NCI-H2196 (cell line): Measurements from ENCODE around the gene NFKBIA.
"Not testable (repeated sequence)": the region's sequence is repeated elsewhere in the genome, so short reads cannot be mapped to it uniquely, and the experiment has no call there.

Experiments used
- DNase-seq: peaks from one replicate; lab custom pipeline; 2025; ENCODE audit not compliant: unreplicated experiment; lab: John Stamatoyannopoulos, UW

Gene NFKBIA

DNA sequence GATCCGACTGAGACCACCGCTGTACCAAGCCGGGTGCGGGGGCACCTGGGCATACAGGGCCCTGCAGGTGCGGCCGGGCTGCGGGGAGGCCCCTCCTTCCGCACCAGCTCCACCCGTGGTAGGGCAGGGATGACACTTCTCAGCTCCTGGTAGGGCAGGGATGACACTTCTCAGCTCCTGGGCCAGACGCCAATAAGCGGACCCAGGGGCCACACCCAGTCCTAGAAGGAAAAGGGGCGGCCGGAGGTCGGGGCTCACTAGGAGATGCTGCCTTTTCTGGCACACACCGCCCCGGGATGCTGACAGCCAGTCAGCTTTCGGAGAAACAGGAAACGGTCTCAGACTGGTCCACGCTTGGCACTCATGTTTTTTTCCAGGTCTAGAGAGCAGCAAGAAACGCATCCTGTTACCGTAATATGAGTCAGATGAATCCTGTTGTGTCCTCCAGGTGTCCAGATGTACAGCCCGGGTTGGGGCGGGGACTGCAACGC lies 34.8 kb downstream of the NFKBIA start:
- peak; percentile 85 for DNase-seq

DNA sequence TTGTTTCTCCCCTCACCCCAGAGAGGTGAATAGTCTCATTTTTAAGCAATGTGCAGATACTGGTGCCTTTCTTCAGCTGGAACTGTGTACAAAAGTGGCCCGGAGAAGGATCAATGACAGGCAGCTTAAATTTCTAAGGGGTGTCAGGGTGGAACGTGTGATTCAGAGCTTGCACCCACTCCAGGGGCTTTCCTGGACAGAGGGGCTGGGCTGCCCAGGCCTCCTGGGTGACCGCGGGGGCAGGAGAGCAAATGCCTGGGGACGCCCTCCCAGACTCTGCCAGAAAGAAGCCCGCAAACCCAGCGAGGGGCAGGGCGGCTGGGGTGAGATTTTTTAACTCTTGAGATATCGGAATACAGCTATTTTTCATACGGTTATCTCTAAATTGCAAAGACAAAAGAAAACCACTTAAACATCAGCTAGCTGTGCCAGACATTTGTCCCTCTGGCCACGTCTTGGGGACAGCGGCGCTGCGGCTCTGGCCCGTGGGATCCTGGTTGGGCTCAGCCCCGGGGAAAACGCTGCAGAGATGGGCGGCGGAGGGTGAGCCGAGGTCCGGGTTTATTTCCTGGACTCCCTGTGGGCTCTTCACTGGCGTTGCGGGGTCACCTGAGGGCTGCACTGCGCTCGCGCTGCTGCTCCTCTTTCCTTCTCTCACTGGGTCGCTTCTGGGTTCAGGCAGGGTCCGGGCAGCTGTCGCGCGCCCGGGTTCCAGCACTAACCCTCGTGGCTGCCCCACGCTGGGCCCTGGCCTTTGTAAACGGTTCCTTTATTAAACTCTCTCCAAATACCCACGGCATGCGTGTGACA lies 35.8 kb downstream of the NFKBIA start:
- no peak for DNase-seq

GRCh38 chr14:35368139-35368460 lies 36.4 kb downstream of the NFKBIA start:
- DNase-seq, result no peak

- no peak for DNase-seq
Observed at GRCh38 chr14:35367056-35367372, 37.5 kb downstream of the NFKBIA start.

DNA sequence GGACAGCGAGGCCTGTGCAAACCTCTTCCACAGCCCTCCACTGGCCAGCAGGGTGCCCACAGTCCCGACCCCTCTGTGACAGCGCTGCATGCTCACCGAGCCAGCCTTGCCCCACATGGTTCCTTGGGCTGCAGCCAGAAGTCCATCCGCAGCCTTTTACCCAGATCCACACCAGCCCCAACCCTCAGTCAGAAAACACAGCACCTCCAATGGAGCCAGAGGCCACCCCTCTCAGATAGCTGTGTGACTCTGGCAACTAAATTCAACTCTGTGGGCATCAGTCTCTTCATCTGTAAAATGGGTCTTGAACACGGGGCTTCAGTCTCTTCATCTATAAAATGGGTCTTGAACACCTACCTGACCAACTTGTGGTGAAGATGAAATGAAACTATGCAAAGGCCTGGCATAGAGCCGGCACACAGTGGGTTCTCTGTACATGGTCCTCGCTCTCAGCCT lies 38.0 kb downstream of the NFKBIA start:
- no peak for DNase-seq

DNA sequence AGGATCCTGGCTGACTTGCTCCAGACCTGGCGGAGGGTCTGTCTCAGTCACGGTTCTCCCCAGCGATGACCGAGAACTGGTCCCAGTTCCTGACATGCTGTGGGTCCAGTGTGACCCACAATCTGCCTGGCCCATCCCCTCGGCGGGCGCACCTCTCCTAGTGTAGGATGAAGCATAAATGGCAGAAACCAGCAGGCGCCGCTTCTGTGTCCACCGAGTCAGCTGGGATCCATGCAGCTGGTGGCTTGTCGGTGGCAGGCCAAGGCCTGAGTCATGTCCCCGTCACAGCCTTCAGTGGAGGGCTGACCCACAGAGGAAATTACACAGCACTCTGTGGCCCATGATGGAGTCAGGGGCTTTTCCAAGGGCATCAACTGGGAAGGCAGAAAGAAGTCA lies 38.5 kb downstream of the NFKBIA start:
- DNase-seq, result no peak

DNA sequence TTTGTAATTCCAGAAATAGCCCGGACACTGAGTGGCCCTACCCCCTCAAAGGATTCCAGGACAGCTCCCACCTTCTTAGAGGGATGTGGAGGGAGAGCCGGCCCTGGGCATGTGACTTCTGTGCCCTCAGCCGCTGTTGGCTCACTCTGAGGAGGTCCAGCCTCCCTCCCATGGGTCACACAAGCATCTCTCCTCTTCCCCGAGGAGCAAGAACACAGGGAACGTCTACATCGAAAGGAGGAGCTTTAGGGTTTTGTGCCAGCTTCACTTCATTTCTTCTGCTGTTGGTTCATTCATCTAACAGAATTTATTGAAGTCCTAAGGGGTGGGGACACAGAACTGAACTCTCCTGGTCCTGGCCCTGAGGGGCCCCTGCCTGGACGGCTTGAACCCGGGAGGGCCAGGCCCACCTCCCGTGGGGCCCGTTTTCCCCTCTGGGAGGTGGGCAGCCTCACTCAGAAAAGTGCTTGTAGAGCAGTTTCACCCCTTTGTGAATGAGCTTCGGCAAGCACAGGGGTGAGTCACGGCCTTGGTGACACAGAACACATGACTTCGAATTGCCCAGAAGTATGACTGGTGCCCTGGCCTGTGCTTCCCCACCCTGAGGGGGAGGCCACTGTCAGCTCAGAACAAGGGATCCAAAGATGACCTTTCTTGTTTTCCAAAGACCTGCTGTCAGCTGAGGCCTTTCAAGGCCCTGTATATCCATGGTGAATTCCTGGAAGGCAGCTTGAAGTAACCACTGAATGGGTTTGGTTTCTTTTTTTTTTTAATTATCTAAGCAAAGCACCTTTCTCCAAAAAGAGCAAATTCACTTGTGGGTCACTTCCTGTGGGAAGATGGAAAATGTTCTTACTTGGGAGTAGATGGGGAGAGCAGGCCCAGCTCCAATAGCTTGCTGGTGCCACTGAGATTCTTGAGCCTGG lies 39.2 kb downstream of the NFKBIA start:
- no peak for DNase-seq

GRCh38 chr14:35362911-35363374 lies 41.6 kb downstream of the NFKBIA start:
- DNase-seq, result no peak

DNA sequence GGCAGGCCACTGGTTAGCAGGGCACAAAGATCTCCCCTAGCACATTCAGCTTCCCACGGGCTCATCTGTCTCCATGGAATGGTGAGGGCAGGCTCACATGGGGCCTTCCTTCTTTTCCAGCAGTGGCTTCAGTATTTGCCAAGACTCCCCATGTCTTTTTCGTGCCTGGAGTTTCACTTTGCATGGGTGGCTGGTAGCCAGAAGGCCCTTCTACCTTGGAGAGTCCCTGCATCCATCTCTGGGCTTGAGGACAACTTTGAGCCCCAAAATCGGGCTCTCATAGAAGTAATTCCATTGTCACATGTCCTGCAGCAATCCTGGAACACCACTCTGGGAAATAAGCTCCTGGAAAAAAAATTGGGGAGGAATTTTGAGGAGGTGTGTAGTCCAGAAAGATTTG lies 42.1 kb downstream of the NFKBIA start:
- no peak for DNase-seq

DNA sequence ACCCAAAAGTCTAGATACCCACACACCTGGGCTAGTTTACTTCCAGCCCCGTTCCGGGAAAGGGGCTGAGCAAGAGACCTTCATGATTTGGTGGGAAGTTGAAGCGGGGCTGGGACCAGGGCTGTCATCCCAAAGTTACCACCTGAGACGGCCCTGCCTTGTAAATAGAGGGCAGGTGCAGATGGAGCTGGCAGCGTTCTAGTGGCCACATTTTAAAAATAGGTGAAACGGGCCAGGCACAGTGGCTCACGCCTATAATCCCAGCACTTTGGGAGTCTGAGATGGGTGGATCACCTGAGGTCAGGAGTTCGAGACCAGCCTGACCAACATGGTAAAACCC lies 43.4 kb downstream of the NFKBIA start:
- no peak for DNase-seq

DNA sequence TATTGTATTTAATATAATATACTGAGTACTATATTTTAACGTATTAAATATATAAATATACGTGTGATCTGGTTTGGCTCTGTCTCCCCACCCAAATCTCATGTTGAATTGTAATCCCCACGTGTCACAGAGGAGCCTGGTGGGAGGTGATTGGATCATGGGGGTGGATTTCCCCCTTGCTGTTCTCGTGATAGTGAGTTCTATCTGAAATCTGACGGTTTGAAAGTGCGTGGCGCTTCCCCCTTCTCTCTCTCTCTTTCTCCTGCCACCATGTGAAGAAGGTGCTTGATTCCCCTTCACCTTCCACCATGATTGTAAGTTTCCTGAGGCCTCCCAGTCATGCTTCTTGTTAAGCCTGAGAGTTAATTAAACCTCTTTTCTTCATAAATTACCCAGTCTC lies 44.9 kb downstream of the NFKBIA start:
- not testable (repeated sequence) for DNase-seq

DNA sequence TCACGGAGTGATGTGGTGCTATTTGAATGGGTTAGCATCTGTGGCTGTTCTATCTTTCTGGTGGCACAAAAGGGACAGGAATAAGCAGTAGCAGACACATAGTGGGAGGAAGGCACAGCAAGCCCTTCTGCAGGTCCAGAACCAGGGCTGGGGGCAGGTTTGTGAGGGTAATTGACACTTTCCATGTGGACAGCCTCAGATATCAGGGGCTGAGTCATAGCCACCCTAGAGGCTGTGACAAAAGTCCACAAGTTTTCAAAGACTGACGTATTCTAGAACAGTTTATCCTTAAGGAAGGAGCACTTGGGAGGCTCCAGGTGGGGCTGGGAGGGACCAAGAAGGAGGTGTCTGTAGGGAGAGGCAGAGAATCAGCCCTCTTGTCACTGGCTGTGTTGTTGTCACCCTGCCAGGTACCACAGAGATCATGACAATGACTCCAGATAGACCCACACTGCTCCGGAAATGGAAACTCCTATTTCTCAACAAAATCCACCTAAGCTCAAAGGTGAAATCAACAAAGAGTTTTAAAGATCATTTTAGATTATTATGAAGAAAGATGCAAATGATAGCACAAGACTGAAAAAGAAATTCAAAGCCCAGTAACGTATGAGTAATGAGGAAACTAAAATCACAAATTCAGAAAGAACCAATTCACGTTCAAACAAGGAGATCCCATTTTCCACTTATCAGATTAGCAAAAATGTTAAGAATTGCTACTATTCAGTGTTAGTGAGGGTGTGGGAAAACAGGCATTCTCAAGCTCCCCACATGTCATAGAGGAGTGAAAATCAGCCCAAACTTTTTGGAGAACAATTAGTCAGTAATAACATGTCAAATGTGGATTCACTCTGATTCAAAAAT lies 48.3 kb downstream of the NFKBIA start:
- no peak for DNase-seq

- DNase-seq, result not testable (repeated sequence)
Observed at GRCh38 chr14:35355235-35355634, 49.3 kb downstream of the NFKBIA start.

DNA sequence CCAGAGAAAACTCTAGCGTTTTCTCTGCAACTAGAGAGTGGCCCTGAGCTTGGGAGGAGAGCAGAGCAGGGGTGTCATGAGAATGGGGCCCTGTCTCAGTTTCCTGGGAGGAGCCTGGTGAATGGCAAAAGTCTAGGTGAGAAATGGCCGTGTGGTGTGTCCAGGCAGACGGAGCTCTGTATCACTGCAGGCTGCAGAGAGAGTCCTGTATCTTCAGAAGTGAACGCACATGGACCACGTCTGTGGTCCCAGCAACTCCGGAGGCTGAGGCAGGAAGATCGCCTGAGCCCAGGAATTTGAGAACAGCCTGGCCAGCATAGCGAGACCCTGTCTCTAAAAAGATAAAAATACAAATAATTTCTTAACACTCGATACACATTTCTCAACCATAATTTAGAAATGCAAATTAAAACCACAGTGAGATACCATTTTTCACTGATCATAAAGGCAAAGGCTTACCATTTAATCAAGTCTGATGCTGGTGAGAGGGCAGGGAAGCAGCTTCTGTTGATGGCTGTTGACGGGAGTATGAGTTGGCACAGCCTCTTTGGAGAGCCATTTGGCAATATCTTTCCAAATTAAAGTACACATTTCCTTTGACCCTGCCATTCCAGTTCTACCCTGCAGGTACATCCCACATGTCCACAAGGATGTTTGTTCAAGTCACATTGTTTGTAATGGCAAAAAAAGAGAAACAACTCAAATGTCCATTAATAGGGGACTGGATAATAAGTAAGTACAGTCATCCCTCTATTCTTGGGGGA lies 51.0 kb downstream of the NFKBIA start:
- DNase-seq, result peak; percentile 25

- no peak for DNase-seq
Observed at GRCh38 chr14:35352274-35353233, 52.0 kb downstream of the NFKBIA start.

GRCh38 chr14:35351897-35352273 lies 52.7 kb downstream of the NFKBIA start:
- DNase-seq, result no peak
